GM21737 (cell line): Measurements from ENCODE around the gene RBM17.
A peak's percentile ranks its signal among the peaks of the same experiment; 100 is the strongest.
"Not testable (repeated sequence)": the region's sequence is repeated elsewhere in the genome, so short reads cannot be mapped to it uniquely, and the experiment has no call there.

ENCODE experiments used
- ATAC-seq: cut with Tn5 transposase; IDR thresholded peaks from one replicate; pipeline ENCODE4 v1.9.1; 2021; ENCODE audit warnings: mild to moderate bottlenecking, moderate library complexity; ENCODE audit not compliant: unreplicated experiment

RBM17 gene

GRCh38 chr10:6151087-6151977 lies 62.5 kb downstream of the RBM17 start:
- peak; percentile 69 for ATAC-seq

DNA sequence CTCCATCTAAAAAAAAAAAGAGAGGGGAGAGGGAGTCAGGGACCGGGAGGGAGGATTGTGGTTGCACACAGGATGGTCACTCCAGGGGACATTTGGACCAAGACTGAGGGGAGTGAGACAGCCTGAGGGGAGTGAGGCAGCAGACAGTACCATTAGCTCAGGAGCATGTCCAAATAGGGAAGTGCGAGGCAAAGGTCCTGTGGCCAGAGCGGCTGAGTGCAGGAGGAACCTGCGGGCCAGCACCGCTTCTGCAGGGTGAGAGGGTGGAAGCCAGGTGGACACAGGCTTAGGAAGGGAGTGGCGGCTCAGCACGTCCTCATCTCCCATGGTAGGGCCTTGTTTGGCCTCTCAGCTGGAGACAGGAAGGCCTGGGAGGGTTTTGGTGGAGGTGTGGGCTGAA lies 65.0 kb downstream of the RBM17 start:
- ATAC-seq, result no peak

DNA sequence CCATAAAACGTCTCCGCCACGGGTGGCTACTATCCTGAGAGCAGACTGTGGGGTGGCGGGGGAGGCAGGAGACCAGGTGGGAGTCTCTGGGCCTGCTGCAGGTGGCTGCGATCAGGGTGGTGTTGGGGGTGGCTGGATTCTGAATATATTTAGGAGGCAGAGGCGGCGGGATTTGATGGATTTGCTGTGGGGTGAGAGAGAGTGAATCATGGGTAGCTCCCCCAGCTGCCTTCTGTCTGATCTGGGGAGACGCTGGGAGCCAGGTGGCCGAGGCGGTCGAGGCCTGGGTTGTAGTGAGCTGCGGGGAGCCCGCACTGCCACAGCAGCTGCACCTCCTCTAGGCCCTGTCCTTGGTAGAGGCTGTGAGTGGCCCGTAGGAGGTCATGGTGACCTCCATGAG lies 65.7 kb downstream of the RBM17 start:
- no peak for ATAC-seq

- ATAC-seq, result no peak
Observed at GRCh38 chr10:6158276-6158675, 69.4 kb downstream of the RBM17 start.

DNA sequence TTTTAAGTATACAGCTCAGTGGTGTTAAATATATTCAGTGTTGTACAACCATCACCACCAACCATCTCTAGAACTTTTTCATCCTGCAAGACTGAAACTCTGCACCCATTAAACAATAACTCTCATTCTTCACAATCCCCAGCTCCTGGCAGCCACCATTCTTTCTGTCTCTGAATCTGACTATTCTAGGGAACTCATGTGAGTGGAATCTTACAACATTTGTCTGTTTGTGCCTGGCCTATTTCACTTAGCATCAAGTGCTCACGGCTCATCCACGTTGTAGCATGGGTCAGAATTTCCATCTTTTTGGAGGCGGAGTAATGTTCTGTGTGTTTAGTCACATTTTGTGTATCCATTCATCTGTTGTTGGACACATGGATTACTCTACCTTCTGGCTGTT lies 73.1 kb downstream of the RBM17 start:
- ATAC-seq, result no peak

GRCh38 chr10:6162589-6163356 lies 73.9 kb downstream of the RBM17 start:
- ATAC-seq, result no peak

GRCh38 chr10:6163364-6164270 lies 74.8 kb downstream of the RBM17 start:
- ATAC-seq, result peak; percentile 91

- ATAC-seq, result no peak
Observed at GRCh38 chr10:6164271-6165095, 75.6 kb downstream of the RBM17 start.

DNA sequence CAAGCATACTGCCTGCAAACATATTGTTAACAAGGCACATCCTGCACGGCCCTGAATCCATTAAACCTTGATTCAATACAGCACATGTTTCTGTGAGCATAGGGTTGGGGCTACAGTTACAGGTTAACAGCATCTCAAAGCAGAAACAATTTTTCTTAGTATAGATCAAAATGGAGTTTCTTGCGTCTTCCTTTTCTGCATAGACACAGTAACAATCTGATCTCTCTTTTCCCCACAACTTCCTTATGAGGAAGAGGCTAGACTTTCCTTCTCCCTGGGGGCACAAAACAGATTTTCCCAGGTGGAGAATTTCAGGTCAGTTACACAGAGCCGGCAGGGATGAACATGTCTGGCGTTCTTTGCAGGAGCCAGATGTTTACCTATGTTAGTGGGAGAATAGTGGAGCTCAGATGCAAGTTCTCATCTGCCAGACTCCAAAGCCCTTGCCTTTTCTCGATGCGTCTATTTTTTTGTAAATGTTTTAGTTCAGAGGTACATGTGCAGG lies 76.4 kb downstream of the RBM17 start:
- ATAC-seq, result no peak

DNA sequence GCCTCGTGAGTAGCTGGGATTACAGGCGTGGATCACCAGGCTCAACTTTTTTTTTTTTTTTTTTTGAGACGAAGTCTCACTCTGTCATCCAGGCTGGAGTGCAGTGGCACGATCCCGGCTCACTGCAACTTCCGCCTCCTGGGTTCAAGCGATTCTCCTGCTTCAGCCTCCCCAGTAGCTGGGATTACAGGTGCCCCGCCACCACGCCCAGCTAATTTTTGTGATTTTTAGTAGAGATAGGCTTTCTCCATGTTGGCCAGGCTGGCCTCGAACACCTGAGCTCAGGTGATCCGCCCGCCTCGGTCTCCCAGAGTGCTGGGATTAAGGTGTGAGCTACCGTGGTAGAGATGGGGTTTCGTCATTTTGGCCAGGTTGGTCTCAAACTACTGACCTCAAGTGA lies 77.1 kb downstream of the RBM17 start:
- ATAC-seq, result not testable (repeated sequence)
